Measurements from ENCODE around the gene GSC.
"Not testable (repeated sequence)": the region's sequence is repeated elsewhere in the genome, so short reads cannot be mapped to it uniquely, and the experiment has no call there.

GSC gene

GRCh38 chr14:94769391-94770250 lies at the start of gene GSC:
GSC (minus strand) TSS chr14:94770113; CDS start chr14:94770015, 98 bp downstream.
- no peak for DNase-seq

- DNase-seq, result no peak
Observed at GRCh38 chr14:94819531-94819930, 49.6 kb upstream of the GSC start.

GRCh38 chr14:94816113-94816512 lies 46.2 kb upstream of the GSC start:
- DNase-seq, result no peak

GRCh38 chr14:94805680-94806288 lies 35.9 kb upstream of the GSC start:
- DNase-seq, result no peak

GRCh38 chr14:94801225-94801624 lies 31.3 kb upstream of the GSC start:
- no peak for DNase-seq

GRCh38 chr14:94800764-94801163 lies 30.9 kb upstream of the GSC start:
- DNase-seq, result not testable (repeated sequence)

- no peak for DNase-seq
Observed at GRCh38 chr14:94797887-94798286, 28.0 kb upstream of the GSC start.

- DNase-seq, result no peak
Observed at GRCh38 chr14:94796278-94796677, 26.4 kb upstream of the GSC start.

GRCh38 chr14:94795372-94795771 lies 25.5 kb upstream of the GSC start:
- no peak for DNase-seq

GRCh38 chr14:94793901-94794300 lies 24.0 kb upstream of the GSC start:
- DNase-seq, result no peak

GRCh38 chr14:94787655-94788054 lies 17.7 kb upstream of the GSC start:
- DNase-seq, result no peak

GRCh38 chr14:94787092-94787491 lies 17.2 kb upstream of the GSC start:
- DNase-seq, result no peak

GRCh38 chr14:94780536-94781399 lies 10.9 kb upstream of the GSC start:
- no peak for DNase-seq

GRCh38 chr14:94779713-94780112 lies 9.8 kb upstream of the GSC start:
- no peak for DNase-seq

GRCh38 chr14:94775871-94776210 lies 5.9 kb upstream of the GSC start:
- no peak for DNase-seq

- DNase-seq, result no peak
Observed at GRCh38 chr14:94775091-94775870, 5.4 kb upstream of the GSC start.

GRCh38 chr14:94774344-94775090 lies 4.6 kb upstream of the GSC start:
- no peak for DNase-seq

GRCh38 chr14:94773655-94774343 lies 3.9 kb upstream of the GSC start:
- DNase-seq, result no peak

- DNase-seq, result no peak
Observed at GRCh38 chr14:94773061-94773648, 3.2 kb upstream of the GSC start.

- DNase-seq, result no peak
Observed at GRCh38 chr14:94772548-94772947, 2.6 kb upstream of the GSC start.

GRCh38 chr14:94771906-94772490 lies 2.1 kb upstream of the GSC start:
- no peak for DNase-seq
